Measurements from ENCODE around the gene PPFIBP2. TPM values are rescaled to one million over a fixed set of nuclear protein-coding genes. Genes with fewer than 3 reads are reported as not detected.

PPFIBP2 gene
- total and polyA plus RNA-seq, 2 of the 13 experiments (the other 11 are each of a cell fraction or from before 2014, with no cell fraction given) = 15.0 to 52.5 TPM

DNA sequence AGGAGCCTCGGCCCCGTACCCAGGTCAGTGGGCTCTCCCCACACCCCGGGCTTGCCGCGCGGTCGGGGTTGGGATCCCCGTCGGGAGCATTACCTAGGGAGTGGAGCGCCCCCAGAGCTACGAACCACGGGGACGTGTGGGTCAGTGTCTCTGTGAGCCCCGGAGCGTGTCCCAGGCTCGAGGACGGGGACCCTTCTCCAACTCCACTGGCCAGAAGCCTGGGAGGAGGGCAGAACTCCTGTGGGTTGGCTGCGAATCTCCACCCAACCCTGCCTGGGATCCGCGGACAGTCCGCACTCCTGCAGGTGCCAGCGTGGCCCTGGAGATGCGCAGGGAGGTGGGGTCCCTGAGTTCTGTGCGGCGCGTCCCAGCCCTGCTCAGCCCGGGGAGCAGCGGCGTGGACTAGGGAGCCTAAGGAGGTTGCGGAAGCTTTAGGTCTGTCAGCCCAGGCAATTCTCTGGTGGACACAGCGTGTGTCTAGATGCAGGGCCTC, 346 bp downstream of the PPFIBP2 start (continued):
- no peak for TF ChIP-seq KAT8 (CRISPR knock-in tag; IDR thresholded peaks at IDR 0.05)
- TF ChIP-seq, protein P1, sequence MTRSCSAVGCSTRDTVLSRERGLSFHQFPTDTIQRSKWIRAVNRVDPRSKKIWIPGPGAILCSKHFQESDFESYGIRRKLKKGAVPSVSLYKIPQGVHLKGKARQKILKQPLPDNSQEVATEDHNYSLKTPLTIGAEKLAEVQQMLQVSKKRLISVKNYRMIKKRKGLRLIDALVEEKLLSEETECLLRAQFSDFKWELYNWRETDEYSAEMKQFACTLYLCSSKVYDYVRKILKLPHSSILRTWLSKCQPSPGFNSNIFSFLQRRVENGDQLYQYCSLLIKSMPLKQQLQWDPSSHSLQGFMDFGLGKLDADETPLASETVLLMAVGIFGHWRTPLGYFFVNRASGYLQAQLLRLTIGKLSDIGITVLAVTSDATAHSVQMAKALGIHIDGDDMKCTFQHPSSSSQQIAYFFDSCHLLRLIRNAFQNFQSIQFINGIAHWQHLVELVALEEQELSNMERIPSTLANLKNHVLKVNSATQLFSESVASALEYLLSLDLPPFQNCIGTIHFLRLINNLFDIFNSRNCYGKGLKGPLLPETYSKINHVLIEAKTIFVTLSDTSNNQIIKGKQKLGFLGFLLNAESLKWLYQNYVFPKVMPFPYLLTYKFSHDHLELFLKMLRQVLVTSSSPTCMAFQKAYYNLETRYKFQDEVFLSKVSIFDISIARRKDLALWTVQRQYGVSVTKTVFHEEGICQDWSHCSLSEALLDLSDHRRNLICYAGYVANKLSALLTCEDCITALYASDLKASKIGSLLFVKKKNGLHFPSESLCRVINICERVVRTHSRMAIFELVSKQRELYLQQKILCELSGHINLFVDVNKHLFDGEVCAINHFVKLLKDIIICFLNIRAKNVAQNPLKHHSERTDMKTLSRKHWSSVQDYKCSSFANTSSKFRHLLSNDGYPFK (CRISPR knock-in tag; IDR thresholded peaks at IDR 0.05; ENCODE audit: borderline replicate concordance) = peak; percentile 35; the same call in 1 of the 2 replicates
- TF ChIP-seq ZBTB42 (CRISPR knock-in tag; IDR thresholded peaks at IDR 0.05) = 0 out of 2 replicates have a peak, but pooled peaks have one; percentile 38
- no peak for TF ChIP-seq SMC3 (IDR thresholded peaks at IDR 0.05; ENCODE audit: low read length)
- TF ChIP-seq MAFF (IDR thresholded peaks at IDR 0.05; ENCODE audit: low read depth, low read length) = no peak
- TF ChIP-seq, protein P2, sequence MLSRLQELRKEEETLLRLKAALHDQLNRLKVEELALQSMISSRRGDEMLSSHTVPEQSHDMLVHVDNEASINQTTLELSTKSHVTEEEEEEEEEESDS (CRISPR knock-in tag; IDR thresholded peaks at IDR 0.05; ENCODE audit: borderline replicate concordance) = no peak
- TF ChIP-seq ELF3 (CRISPR knock-in tag; IDR thresholded peaks at IDR 0.05) = no peak
- TF ChIP-seq NFATC3 (CRISPR knock-in tag; IDR thresholded peaks at IDR 0.05) = no peak
- TF ChIP-seq YEATS4 (CRISPR knock-in tag; IDR thresholded peaks at IDR 0.05; ENCODE audit: borderline replicate concordance) = 0 out of 2 replicates have a peak, but pooled peaks have one; percentile 48
- no peak for TF ChIP-seq TBP (CRISPR knock-in tag; IDR thresholded peaks at IDR 0.05)
- TF ChIP-seq, protein P3, sequence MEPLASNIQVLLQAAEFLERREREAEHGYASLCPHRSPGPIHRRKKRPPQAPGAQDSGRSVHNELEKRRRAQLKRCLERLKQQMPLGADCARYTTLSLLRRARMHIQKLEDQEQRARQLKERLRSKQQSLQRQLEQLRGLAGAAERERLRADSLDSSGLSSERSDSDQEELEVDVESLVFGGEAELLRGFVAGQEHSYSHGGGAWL (CRISPR knock-in tag; IDR thresholded peaks at IDR 0.05) = no peak
- no peak for TF ChIP-seq TBX3 (IDR thresholded peaks at IDR 0.05; ENCODE audit: borderline replicate concordance)
- TF ChIP-seq, protein P4, sequence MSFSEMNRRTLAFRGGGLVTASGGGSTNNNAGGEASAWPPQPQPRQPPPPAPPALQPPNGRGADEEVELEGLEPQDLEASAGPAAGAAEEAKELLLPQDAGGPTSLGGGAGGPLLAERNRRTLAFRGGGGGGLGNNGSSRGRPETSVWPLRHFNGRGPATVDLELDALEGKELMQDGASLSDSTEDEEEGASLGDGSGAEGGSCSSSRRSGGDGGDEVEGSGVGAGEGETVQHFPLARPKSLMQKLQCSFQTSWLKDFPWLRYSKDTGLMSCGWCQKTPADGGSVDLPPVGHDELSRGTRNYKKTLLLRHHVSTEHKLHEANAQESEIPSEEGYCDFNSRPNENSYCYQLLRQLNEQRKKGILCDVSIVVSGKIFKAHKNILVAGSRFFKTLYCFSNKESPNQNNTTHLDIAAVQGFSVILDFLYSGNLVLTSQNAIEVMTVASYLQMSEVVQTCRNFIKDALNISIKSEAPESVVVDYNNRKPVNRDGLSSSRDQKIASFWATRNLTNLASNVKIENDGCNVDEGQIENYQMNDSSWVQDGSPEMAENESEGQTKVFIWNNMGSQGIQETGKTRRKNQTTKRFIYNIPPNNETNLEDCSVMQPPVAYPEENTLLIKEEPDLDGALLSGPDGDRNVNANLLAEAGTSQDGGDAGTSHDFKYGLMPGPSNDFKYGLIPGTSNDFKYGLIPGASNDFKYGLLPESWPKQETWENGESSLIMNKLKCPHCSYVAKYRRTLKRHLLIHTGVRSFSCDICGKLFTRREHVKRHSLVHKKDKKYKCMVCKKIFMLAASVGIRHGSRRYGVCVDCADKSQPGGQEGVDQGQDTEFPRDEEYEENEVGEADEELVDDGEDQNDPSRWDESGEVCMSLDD (CRISPR knock-in tag; IDR thresholded peaks at IDR 0.05; ENCODE audit: borderline replicate concordance) = no peak
- TF ChIP-seq, protein P5, sequence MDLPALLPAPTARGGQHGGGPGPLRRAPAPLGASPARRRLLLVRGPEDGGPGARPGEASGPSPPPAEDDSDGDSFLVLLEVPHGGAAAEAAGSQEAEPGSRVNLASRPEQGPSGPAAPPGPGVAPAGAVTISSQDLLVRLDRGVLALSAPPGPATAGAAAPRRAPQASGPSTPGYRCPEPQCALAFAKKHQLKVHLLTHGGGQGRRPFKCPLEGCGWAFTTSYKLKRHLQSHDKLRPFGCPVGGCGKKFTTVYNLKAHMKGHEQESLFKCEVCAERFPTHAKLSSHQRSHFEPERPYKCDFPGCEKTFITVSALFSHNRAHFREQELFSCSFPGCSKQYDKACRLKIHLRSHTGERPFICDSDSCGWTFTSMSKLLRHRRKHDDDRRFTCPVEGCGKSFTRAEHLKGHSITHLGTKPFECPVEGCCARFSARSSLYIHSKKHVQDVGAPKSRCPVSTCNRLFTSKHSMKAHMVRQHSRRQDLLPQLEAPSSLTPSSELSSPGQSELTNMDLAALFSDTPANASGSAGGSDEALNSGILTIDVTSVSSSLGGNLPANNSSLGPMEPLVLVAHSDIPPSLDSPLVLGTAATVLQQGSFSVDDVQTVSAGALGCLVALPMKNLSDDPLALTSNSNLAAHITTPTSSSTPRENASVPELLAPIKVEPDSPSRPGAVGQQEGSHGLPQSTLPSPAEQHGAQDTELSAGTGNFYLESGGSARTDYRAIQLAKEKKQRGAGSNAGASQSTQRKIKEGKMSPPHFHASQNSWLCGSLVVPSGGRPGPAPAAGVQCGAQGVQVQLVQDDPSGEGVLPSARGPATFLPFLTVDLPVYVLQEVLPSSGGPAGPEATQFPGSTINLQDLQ (CRISPR knock-in tag; IDR thresholded peaks at IDR 0.05) = no peak
- TF ChIP-seq MZF1 (CRISPR knock-in tag; IDR thresholded peaks at IDR 0.05; ENCODE audit: borderline replicate concordance) = no peak
- peak; percentile 86 for TF ChIP-seq ZNF777 (CRISPR knock-in tag; IDR thresholded peaks at IDR 0.05)
- TF ChIP-seq ETV6 (CRISPR knock-in tag; conservative IDR thresholded peaks at IDR 0.05) = no peak
- TF ChIP-seq ZEB1 (IDR thresholded peaks at IDR 0.05; ENCODE audit: insufficient replicate concordance, low read depth) = no peak
- TF ChIP-seq, protein P6, sequence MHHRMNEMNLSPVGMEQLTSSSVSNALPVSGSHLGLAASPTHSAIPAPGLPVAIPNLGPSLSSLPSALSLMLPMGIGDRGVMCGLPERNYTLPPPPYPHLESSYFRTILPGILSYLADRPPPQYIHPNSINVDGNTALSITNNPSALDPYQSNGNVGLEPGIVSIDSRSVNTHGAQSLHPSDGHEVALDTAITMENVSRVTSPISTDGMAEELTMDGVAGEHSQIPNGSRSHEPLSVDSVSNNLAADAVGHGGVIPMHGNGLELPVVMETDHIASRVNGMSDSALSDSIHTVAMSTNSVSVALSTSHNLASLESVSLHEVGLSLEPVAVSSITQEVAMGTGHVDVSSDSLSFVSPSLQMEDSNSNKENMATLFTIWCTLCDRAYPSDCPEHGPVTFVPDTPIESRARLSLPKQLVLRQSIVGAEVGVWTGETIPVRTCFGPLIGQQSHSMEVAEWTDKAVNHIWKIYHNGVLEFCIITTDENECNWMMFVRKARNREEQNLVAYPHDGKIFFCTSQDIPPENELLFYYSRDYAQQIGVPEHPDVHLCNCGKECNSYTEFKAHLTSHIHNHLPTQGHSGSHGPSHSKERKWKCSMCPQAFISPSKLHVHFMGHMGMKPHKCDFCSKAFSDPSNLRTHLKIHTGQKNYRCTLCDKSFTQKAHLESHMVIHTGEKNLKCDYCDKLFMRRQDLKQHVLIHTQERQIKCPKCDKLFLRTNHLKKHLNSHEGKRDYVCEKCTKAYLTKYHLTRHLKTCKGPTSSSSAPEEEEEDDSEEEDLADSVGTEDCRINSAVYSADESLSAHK (CRISPR knock-in tag; IDR thresholded peaks at IDR 0.05; ENCODE audit: borderline replicate concordance) = no peak
